Heart left ventricle (tissue), 16 donors: ENCODE measurements around the gene FOXRED1. TPM values are rescaled to one million over a fixed set of nuclear protein-coding genes. Genes with fewer than 3 reads are reported as not detected.
A peak's percentile ranks its signal among the peaks of the same experiment; 100 is the strongest.

Experiments
- ATAC-seq, 4 donors: fragments of 200-7000 bp; cut with Tn5 transposase; one replicate each; pipeline ENCODE4 v1.9.1; 2020 to 2022; ENCODE audit warnings: moderate library complexity in 4 of 4, mild to moderate bottlenecking in 3 of 4, moderate number of reproducible peaks in 1 of 4
- DNase-seq, 5 donors: peaks; one replicate each; pipeline ENCODE4 v3.0.0-alpha.2; 2020
- H3K27ac ChIP-seq, 12 donors: fragments of 200-600 bp; sonication (generic) in 4 of 12; one replicate each; pipeline versions ENCODE4 v1.5.0 to v1.8.0; 2016 to 2022; ENCODE audit warnings: mild to moderate bottlenecking in 2 of 12
- H3K27me3 ChIP-seq, 9 donors: fragments of 200-600 bp; sonication (generic) in 2 of 9; one replicate each; pipeline versions ENCODE4 v1.5.1 to v1.8.0; 2016 to 2022; ENCODE audit warnings: mild to moderate bottlenecking in 3 of 9
- H3K36me3 ChIP-seq, 9 donors: fragments of 200-600 bp; sonication (generic) in 2 of 9; one replicate each; pipeline versions ENCODE4 v1.5.0 to v1.8.0; 2018 to 2022; ENCODE audit warnings: mild to moderate bottlenecking in 2 of 9
- H3K4me1 ChIP-seq, 12 donors: fragments of 200-600 bp; sonication (generic) in 4 of 12; one replicate each; pipeline versions ENCODE4 v1.5.0 to v1.8.0; 2016 to 2022; ENCODE audit warnings: mild to moderate bottlenecking in 3 of 12
- H3K4me3 ChIP-seq, 12 donors: fragments of 200-600 bp; sonication (generic) in 4 of 12; one replicate each; pipeline versions ENCODE4 v1.5.0 to v1.8.0; 2017 to 2022; ENCODE audit warnings: mild to moderate bottlenecking in 9 of 12, moderate library complexity in 4 of 12
- H3K9me3 ChIP-seq, 12 donors: fragments of 200-600 bp; sonication (generic) in 4 of 12; one replicate each; pipeline versions ENCODE4 v1.5.0 to v1.8.0; 2016 to 2022; ENCODE audit warnings: mild to moderate bottlenecking in 1 of 12
- CTCF ChIP-seq, 12 donors: fragments of 200-600 bp; sonication (generic) in 4 of 12; IDR thresholded peaks; one replicate each; pipeline versions ENCODE4 v1.5.0 to v1.8.0; 2018 to 2022; ENCODE audit warnings: antibody characterized with exemption in 12 of 12, mild to moderate bottlenecking in 5 of 12
- POLR2A ChIP-seq, 2 donors: fragments of 450-650 bp; IDR thresholded peaks; one replicate each; pipeline ENCODE4 v1.6.1; 2017; ENCODE audit warnings: antibody characterized with exemption in 2 of 2, mild to moderate bottlenecking in 2 of 2, moderate library complexity in 2 of 2
- WGBS, 4 donors: extraction: QIAGEN DNeasy Blood & Tissue Kit in 2 of 4; methylation state at CpG; one replicate each; pipeline versions ENCODE4 v1.1.5 to v1.1.7; 2013 to 2018; 5-methylcytosine and 5-hydroxymethylcytosine counted together
- intact Hi-C, 10 donors: fragments of 100-400 bp; cut with DNase I; formaldehyde crosslinking; loops; one replicate each; pipeline versions ENCODE4 v1.11.1 to v1.14.2; 2022
- polyA plus RNA-seq, 2 donors: library from polyadenylated mRNA; stranded (reverse); fragments of 200-250 nt; gene quantifications; one replicate each; pipeline ENCODE4 v1.2.3, GENCODE V29; 2013
- total RNA-seq, 9 donors: library from RNA; depleted of rRNA in 2 of 9; stranded (reverse); fragments of >200 nt in 2 of 9; fragmentation: NEBNext Ultra II Directional in 3 of 9; extraction: Animal tissue kit (Norgen Biotek cat#: 25700) in 3 of 9; gene quantifications; one replicate each; pipeline versions ENCODE4 v1.1.0 to v1.2.4, GENCODE V29; 2016 to 2023
- donor health status: ischemic (EF 13 %, LVEDD 7.1; RV severe dilation, severe dysfunction).
- donor health status: healthy with polysubstance abuse.
- donor health status: DM: no; HTN: yes; CAD: no.
- donor health status: DM: no; HTN: no; CAD: no.
- donor health status: ischemic (EF 25% LVEDD 6.9; RV normal size, moderate dysfunction).
- donor health status: ischemic (EF 25% LVEDD 5.7; RV mildly dilated, moderate dysfunction).
- donor health status: healthy.
- donor health status: DM: yes; HTN: yes; CAD: no.
- donor health status: ischemic (EF 35%, LVEDD 5.7; RV mildly dilated, moderate dysfunction).
- donor health status: nonischemic (EF 11% LVEDD 7.7; RV severe dilation, severe dysfunction).
- donor health status: DM: yes; HTN: yes; CAD: no.
- donor health status: PGD.
- donor health status: ischemic (EF 29% LVEDD 5.4; RV normal size, mild dysfunction).
- donor health status: nonischemic (EF 23%, LVEDD 6.1; RV moderate dilation, normal function).

Gene FOXRED1
- total and polyA plus RNA-seq, 11 donors = 22.0 to 49.1 (median 32.2) TPM

- ATAC-seq (no peak), DNase-seq (no peak)
- TF ChIP-seq POLR2A (IDR thresholded peaks at IDR 0.05) (no peak), CTCF (IDR thresholded peaks at IDR 0.05) (no peak)
- H3K9me3 ChIP-seq = no peaks in the 10 kb centered on the region
- 77 to 83% (median 78%) methylated on average over 8 of the region's 8 CpGs for WGBS, 4 donors
- no peak overlapping the region for H3K4me3 ChIP-seq
- intact Hi-C loops = no loop called here
- H3K27me3 ChIP-seq = no peaks in the 10 kb centered on the region
- no peak overlapping the region for H3K27ac ChIP-seq
- peaks cover 0 to 40% (median 36%) of the 10 kb centered on the region in 9 donors for H3K36me3 ChIP-seq
- peaks cover 0 to 33% (median 9%) of the 10 kb centered on the region in 12 donors for H3K4me1 ChIP-seq
Observed at GRCh38 chr11:126279191-126279590, 10.2 kb downstream of the FOXRED1 start.

- ATAC-seq (no peak), DNase-seq (peak in 2 of 5 donors; percentile 42 to 45)
- TF ChIP-seq CTCF (IDR thresholded peaks at IDR 0.05) (no peak), POLR2A (IDR thresholded peaks at IDR 0.05) (no peak)
- Histone ChIP-seq H3K9me3 (no peaks in the 10 kb centered on the region), H3K4me3 (no peak overlapping the region), H3K4me1 (peaks cover 0 to 45% (median 9%) of the 10 kb centered on the region in 12 donors), H3K27me3 (no peaks in the 10 kb centered on the region), H3K27ac (peak overlapping the region in 1 of 12 donors; percentile 42), H3K36me3 (peaks cover 0 to 27% (median 22%) of the 10 kb centered on the region in 9 donors)
- intact Hi-C loops = no loop called here
- 64 to 73% (median 68%) methylated on average over 5 of the region's 5 CpGs for WGBS, 4 donors
Observed at GRCh38 chr11:126280595-126280994, 11.6 kb downstream of the FOXRED1 start.

- H3K27ac ChIP-seq = peak overlapping the region in 1 of 12 donors; percentile 42
- H3K4me3 ChIP-seq = no peak overlapping the region
- intact Hi-C loops = no loop called here
- H3K36me3 ChIP-seq = peaks cover 0 to 22% (median 17%) of the 10 kb centered on the region in 9 donors
- WGBS, 4 donors = 62 to 73% (median 65%) methylated on average over 6 of the region's 6 CpGs
- no peaks in the 10 kb centered on the region for H3K27me3 ChIP-seq
- no peak for ATAC-seq
- no peak for DNase-seq
- no peak for TF ChIP-seq CTCF (IDR thresholded peaks at IDR 0.05)
- TF ChIP-seq POLR2A (IDR thresholded peaks at IDR 0.05) = no peak
- H3K9me3 ChIP-seq = no peaks in the 10 kb centered on the region
- H3K4me1 ChIP-seq = peaks cover 0 to 45% (median 9%) of the 10 kb centered on the region in 12 donors
Observed at GRCh38 chr11:126281245-126281644, 12.3 kb downstream of the FOXRED1 start.

- H3K27ac ChIP-seq = peak overlapping the region in 10 of 12 donors; percentile 86 to 97 (median 92)
- intact Hi-C loops = loop anchor here in 1 of 10 donors (2.0 kb wide), 1 partner anchor 13 kb away; the partner anchor contains the start of genes FOXRED1 and SRPRA
- H3K27me3 ChIP-seq = no peaks in the 10 kb centered on the region
- H3K4me3 ChIP-seq = peak overlapping the region in 7 of 12 donors; percentile 66 to 88 (median 86)
- H3K9me3 ChIP-seq = no peaks in the 10 kb centered on the region
- TF ChIP-seq POLR2A (IDR thresholded peaks at IDR 0.05) (no peak), CTCF (IDR thresholded peaks at IDR 0.05) (no peak)
- no peak for ATAC-seq
- H3K36me3 ChIP-seq = peaks cover 0 to 21% (median 15%) of the 10 kb centered on the region in 9 donors
- 92 to 94% (median 93%) methylated on average over 10 of the region's 10 CpGs for WGBS, 4 donors
- DNase-seq = no peak
- H3K4me1 ChIP-seq = peaks cover 0 to 45% (median 9%) of the 10 kb centered on the region in 12 donors
Observed at GRCh38 chr11:126281666-126282175, 12.8 kb downstream of the FOXRED1 start.
